ENCODE results near the gene TMEM11.

- TF ChIP-seq GATA2 (IDR thresholded peaks at IDR 0.05; ENCODE audit: low read depth, low read length): no peak
- TF ChIP-seq GATA3 (IDR thresholded peaks at IDR 0.05; ENCODE audit: low read depth, low read length): no peak
Observed at GRCh38 chr17:21246698-21247097, 32.7 kb upstream of the TMEM11 start.

Measured in SH-SY5Y (cell line).